Esophagus muscularis mucosa (tissue), 4 donors: ENCODE results near the gene TIMP2. TPM values are rescaled to one million over a fixed set of nuclear protein-coding genes. Genes with fewer than 3 reads are reported as not detected.
"Not testable (repeated sequence)": the region's sequence is repeated elsewhere in the genome, so short reads cannot be mapped to it uniquely, and the experiment has no call there.

Experiments used
- DNase-seq: peaks from one replicate; pipeline ENCODE4 v3.0.0-alpha.2; 2017; ENCODE audit errors: extremely low spot score
- H3K27ac ChIP-seq, 4 donors: fragments of 200-600 bp; sonication (generic); replicated peaks in 1 of 4; 1 replicate in 3 of 4; 2 replicates in 1 of 4; pipeline ENCODE4 v1.5.1; 2016 to 2019; ENCODE audit warnings: mild to moderate bottlenecking in 1 of 4
- H3K27me3 ChIP-seq, 4 donors: fragments of 200-600 bp; sonication (generic); one replicate each; pipeline versions ENCODE4 v1.5.1 to v1.6.0; 2016 to 2019
- H3K36me3 ChIP-seq, 4 donors: fragments of 200-600 bp; sonication (generic); one replicate each; pipeline ENCODE4 v1.5.1; 2016 to 2019
- H3K4me1 ChIP-seq, 4 donors: fragments of 200-600 bp; sonication (generic); one replicate each; pipeline ENCODE4 v1.5.1; 2016 to 2019
- H3K4me3 ChIP-seq, 4 donors: fragments of 200-600 bp; sonication (generic); 1 replicate in 2 of 4; 2 replicates in 2 of 4; pipeline ENCODE4 v1.5.1; 2016 to 2019; ENCODE audit warnings: mild to moderate bottlenecking in 4 of 4, moderate library complexity in 1 of 4
- H3K9me3 ChIP-seq, 4 donors: fragments of 200-600 bp; sonication (generic); 1 replicate in 3 of 4; 2 replicates in 1 of 4; pipeline ENCODE4 v1.5.1; 2016 to 2019
- EP300 ChIP-seq: sonication (generic); formaldehyde crosslinking; IDR thresholded peaks from one replicate; pipeline ENCODE4 v1.6.1; 2017; ENCODE audit warnings: antibody characterized with exemption
- POLR2A ChIP-seq: fragments of 450-650 bp; IDR thresholded peaks from one replicate; pipeline ENCODE4 v1.6.1; 2017; ENCODE audit warnings: antibody characterized with exemption, moderate library complexity, mild to moderate bottlenecking, low read depth
- POLR2AphosphoS5 ChIP-seq, 2 donors: sonication (generic); formaldehyde crosslinking; IDR thresholded peaks; one replicate each; pipeline ENCODE4 v1.6.1; 2017; ENCODE audit warnings: antibody characterized with exemption in 2 of 2
- WGBS: methylation state at CpG from one replicate; pipeline ENCODE4 v1.1.5; 2018; 5-methylcytosine and 5-hydroxymethylcytosine counted together
- intact Hi-C: fragments of 100-400 bp; cut with DNase I; formaldehyde crosslinking; loops from one replicate; pipeline ENCODE4 v1.15.1; 2023
- total RNA-seq, 4 donors: library from RNA; depleted of rRNA; stranded (reverse); fragments of >200 nt; gene quantifications; one replicate each; pipeline versions ENCODE4 v1.1.0 to v1.2.1, GENCODE V29; 2016
- TF ChIP-seq, protein P1 (sequence below), 3 experiments: fragments of 200-600 bp in 2 of 3; fragments of 450-650 bp in 1 of 3; sonication (generic) in 2 of 3; IDR thresholded peaks; one replicate each; pipeline ENCODE4 v1.5.1; 2017 to 2019; ENCODE audit warnings: antibody characterized with exemption in 3 of 3, mild to moderate bottlenecking in 2 of 3, moderate library complexity in 1 of 3

The TIMP2 gene
- total RNA-seq, 4 donors from 2014 or later, result 177 to 315 (median 229) TPM

DNA sequence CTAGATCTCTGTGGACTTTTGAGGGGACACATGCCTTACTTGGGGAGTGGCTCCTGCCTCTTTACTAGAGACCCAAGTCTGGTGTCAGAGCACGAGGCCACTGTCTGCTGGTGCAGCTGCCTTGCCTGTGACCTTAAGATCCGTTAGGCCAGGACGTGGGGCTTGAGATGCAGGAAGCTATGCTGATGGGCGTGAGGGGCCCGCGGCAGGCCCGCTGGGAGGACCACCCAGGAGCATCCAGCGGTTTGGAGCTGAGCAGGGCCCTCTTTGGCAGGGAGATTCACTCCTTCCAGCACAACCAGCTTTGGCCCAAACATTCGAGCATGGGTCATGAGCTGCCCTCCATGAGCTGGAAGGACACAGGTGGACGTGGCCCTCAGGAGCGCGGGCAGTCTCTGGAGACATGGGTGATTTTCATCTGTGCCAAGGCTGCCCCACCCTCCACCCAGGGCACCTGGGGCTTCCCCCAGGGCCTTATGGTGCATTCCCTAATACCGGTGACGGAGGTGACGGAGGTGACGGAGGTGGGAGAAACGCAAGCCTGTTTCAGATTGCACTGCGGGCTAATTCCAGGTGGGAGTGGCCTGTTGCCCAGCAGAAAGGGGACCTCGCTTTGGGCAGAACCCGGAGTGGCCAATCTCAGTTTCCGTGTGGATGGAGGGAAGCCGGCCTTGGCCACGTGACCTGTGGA, 41.9 kb upstream of the TIMP2 start:
- TF ChIP-seq POLR2A (no peak), EP300 (no peak), POLR2AphosphoS5 (IDR thresholded peaks at IDR 0.05) (no peak)
- TF ChIP-seq, protein P1, sequence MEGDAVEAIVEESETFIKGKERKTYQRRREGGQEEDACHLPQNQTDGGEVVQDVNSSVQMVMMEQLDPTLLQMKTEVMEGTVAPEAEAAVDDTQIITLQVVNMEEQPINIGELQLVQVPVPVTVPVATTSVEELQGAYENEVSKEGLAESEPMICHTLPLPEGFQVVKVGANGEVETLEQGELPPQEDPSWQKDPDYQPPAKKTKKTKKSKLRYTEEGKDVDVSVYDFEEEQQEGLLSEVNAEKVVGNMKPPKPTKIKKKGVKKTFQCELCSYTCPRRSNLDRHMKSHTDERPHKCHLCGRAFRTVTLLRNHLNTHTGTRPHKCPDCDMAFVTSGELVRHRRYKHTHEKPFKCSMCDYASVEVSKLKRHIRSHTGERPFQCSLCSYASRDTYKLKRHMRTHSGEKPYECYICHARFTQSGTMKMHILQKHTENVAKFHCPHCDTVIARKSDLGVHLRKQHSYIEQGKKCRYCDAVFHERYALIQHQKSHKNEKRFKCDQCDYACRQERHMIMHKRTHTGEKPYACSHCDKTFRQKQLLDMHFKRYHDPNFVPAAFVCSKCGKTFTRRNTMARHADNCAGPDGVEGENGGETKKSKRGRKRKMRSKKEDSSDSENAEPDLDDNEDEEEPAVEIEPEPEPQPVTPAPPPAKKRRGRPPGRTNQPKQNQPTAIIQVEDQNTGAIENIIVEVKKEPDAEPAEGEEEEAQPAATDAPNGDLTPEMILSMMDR (IDR thresholded peaks at IDR 0.05), result no peak
- no peak for DNase-seq
- Histone ChIP-seq H3K27ac (no peak overlapping the region), H3K4me1 (peaks cover 12 to 15% (median 14%) of the 10 kb centered on the region in 4 donors), H3K36me3 (peaks cover 0 to 45% (median 32%) of the 10 kb centered on the region in 4 donors), H3K9me3 (no peaks in the 10 kb centered on the region), H3K27me3 (no peaks in the 10 kb centered on the region), H3K4me3 (no peak overlapping the region)
- intact Hi-C loops, result no loop called here
- 90% methylated on average over 18 of the region's 23 CpGs for WGBS

DNA sequence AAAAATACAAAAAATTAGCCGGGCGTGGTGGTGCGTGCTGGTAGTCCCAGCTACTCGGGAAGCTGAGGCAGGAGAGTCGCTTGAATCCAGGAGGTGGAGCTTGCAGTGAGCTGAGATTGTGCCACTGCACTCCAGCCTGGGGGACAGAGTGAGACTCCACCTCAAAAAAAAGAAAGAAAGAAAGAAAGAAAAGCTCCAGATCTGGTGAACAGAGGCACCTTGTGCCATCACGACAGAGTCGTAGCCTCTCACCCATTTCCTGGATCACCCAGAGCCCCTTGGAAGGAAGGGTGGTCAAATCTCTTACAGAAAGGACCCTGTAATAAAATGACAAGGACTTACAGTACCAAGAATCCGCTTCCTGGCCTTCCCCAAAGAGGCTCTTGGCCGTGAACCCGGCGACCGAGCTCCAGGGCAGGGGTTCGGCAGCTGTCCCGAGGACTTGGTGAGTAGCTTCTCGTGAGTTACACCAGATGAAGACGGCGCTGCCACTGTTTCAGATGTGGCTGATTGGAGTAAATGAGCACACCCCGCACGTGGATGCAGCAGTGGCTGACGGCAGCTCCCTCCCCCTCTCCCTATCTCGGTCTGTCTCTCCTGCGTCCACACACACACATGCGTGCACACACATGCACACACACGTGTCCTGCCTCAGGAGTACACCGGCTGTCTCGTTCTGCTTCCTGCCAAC, 41.1 kb upstream of the TIMP2 start:
- no peaks in the 10 kb centered on the region for H3K27me3 ChIP-seq
- WGBS, result 91% methylated on average over 21 of the region's 26 CpGs
- TF ChIP-seq POLR2AphosphoS5 (IDR thresholded peaks at IDR 0.05) (no peak), EP300 (no peak), POLR2A (no peak)
- TF ChIP-seq, protein P1 (IDR thresholded peaks at IDR 0.05), result no peak
- H3K4me1 ChIP-seq, result peaks cover 5 to 12% (median 9%) of the 10 kb centered on the region in 4 donors
- H3K4me3 ChIP-seq, result no peak overlapping the region
- H3K27ac ChIP-seq, result no peak overlapping the region
- no peaks in the 10 kb centered on the region for H3K9me3 ChIP-seq
- DNase-seq, result no peak
- peaks cover 0 to 43% (median 32%) of the 10 kb centered on the region in 4 donors for H3K36me3 ChIP-seq
- intact Hi-C loops, result no loop called here

DNA sequence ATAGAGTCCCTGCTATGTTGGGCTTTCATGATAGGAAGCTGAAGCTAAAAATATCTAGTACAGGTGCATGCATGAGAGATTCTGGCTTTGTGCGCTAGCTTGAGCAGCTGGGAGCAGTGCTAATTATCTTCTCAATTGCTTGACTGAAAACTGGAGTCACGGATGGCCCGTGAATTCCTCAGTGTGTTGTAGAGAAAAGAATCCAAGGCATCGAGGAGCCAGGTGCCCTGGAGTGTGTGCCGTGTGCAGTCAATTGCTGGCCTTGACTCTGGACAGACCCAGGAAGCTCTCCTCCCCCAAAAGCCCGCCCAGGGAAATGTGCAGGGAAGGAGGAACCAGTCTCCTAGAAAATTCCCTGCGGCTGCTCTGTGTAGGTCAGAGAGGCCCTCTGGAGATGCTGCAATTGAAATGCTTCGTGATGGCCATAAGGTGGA, 40.3 kb upstream of the TIMP2 start:
- Histone ChIP-seq H3K36me3 (peaks cover 0 to 42% (median 32%) of the 10 kb centered on the region in 4 donors), H3K27ac (no peak overlapping the region), H3K4me1 (peaks cover 6 to 11% (median 7%) of the 10 kb centered on the region in 4 donors), H3K4me3 (no peak overlapping the region), H3K27me3 (no peaks in the 10 kb centered on the region), H3K9me3 (no peaks in the 10 kb centered on the region)
- intact Hi-C loops, result no loop called here
- TF ChIP-seq, protein P1 (IDR thresholded peaks at IDR 0.05), result no peak
- TF ChIP-seq POLR2A (no peak), EP300 (no peak), POLR2AphosphoS5 (IDR thresholded peaks at IDR 0.05) (no peak)
- WGBS, result 87% methylated on average over 7 of the region's 8 CpGs
- DNase-seq, result no peak

DNA sequence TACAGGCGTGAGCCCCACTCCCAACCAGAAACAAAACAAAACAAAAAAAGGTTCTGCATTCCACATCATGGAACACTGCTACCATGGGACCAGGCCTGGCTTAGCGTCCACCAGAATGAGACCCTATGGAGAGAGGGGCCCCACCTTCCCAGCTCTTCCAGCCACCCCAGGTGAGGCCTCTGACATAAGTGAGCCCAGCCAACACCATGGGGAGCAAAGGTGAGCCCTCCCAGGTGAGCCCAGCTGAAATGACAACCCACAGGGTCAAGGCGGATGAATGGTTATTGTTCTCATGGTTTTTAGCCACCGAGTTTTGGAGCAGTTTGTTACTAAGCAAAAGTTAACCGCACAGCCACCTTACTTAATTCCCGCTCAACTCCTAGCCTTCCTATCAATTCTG, 38.2 kb upstream of the TIMP2 start:
- TF ChIP-seq EP300, result no peak
- TF ChIP-seq POLR2A, result no peak
- no peak for TF ChIP-seq POLR2AphosphoS5 (IDR thresholded peaks at IDR 0.05)
- TF ChIP-seq, protein P1 (IDR thresholded peaks at IDR 0.05), result no peak
- Histone ChIP-seq H3K36me3 (peaks cover 0 to 21% (median 18%) of the 10 kb centered on the region in 4 donors), H3K27me3 (no peaks in the 10 kb centered on the region), H3K9me3 (no peaks in the 10 kb centered on the region), H3K4me1 (peaks cover 5 to 11% (median 6%) of the 10 kb centered on the region in 4 donors), H3K27ac (no peak overlapping the region), H3K4me3 (no peak overlapping the region)
- DNase-seq, result no peak
- intact Hi-C loops, result no loop called here
- WGBS, result 94% methylated on average over 6 of the region's 6 CpGs

DNA sequence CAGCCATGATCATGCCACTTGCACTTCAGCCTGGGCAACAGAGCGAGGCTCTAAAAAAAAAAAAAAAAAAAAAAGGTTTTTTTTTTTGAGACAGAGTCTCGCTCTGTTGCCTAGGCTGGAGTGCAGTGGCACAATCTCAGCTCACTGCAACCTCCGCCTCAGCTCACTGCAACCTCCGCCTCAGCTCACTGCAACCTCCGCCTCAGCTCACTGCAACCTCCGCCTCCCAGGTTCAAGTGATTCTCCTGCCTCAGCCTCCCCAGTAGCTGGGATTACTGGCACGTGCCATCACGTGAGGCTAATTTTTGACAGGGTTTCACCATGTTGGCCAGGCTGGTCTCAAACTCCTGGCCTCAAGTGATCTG, 37.8 kb upstream of the TIMP2 start:
- H3K27ac ChIP-seq, DNase-seq, H3K27me3 ChIP-seq, H3K9me3 ChIP-seq, H3K4me3 ChIP-seq, intact Hi-C loops: not testable (repeated sequence)
- peaks cover 5 to 11% (median 6%) of the 10 kb centered on the region in 4 donors for H3K4me1 ChIP-seq
- peaks cover 0 to 17% (median 14%) of the 10 kb centered on the region in 4 donors for H3K36me3 ChIP-seq
- 97% methylated on average over 6 of the region's 8 CpGs for WGBS
